HepG2 (cell line): ENCODE data around the gene VPS54. TPM values are rescaled to one million over a fixed set of nuclear protein-coding genes. Genes with fewer than 3 reads are reported as not detected.

Source experiments
- ATAC-seq: fragments of 200-7000 bp; cut with Tn5 transposase; 3 replicates; pipeline ENCODE4 v1.9.1; 2020; ENCODE audit warnings: mild to moderate bottlenecking, moderate library complexity
- BruUV-seq: library from RNA; stranded (reverse); fragments of 400-500 nt; replicated peaks from 2 replicates; lab custom pipeline; 2021; lab: Mats Ljungman, UMichigan
- CTCF ChIA-PET: fragments of 300-600 bp; formaldehyde crosslinking; extraction: SDS; loops from one replicate; lab custom pipeline; 2021; ENCODE audit warnings: low total read pairs, inconsistent platforms, low intra/inter-chr PET ratio; lab: Yijun Ruan, JAX
- POLR2A ChIA-PET: fragments of 350-600 bp; sonication (Branson Sonifier 250); formaldehyde crosslinking; loops from one replicate; lab custom pipeline; 2020; ENCODE audit warnings: antibody characterized with exemption, inconsistent platforms; lab: Yijun Ruan, JAX
- DNase-seq: peaks from one replicate; pipeline ENCODE4 v3.0.0-alpha.2; 2015; ENCODE audit warnings: low spot score
- FAIRE-seq: peaks from 3 replicates; lab custom pipeline; 2011; peaks lifted over from hg19 to GRCh38; lab: Jason Lieb, UNC
- H2AFZ ChIP-seq: one replicate; pipeline ENCODE4 v1.6.1; 2011; ENCODE audit warnings: low read length, inconsistent platforms
- H3K27ac ChIP-seq: fragments of 300-600 bp; 3 replicates; pipeline ENCODE4 v1.8.0; 2011; ENCODE audit warnings: mixed run types, mild to moderate bottlenecking, mixed read lengths, low read length, inconsistent platforms; ENCODE audit not compliant: insufficient read depth; ENCODE audit errors: extremely low read length
- H3K27me3 ChIP-seq, 2 experiments: fragments of 200-600 bp in 1 of 2; 2 replicates in 1 of 2; 3 replicates in 1 of 2; pipeline versions ENCODE4 v1.6.0 to v1.8.0; 2011; ENCODE audit warnings: low read length in 2 of 2, mild to moderate bottlenecking in 2 of 2, moderate library complexity in 2 of 2, inconsistent platforms in 1 of 2; ENCODE audit not compliant: insufficient read depth in 2 of 2, control insufficient read depth in 1 of 2
- H3K36me3 ChIP-seq, 2 experiments: fragments of 200-600 bp in 1 of 2; replicated peaks in 1 of 2; 2 replicates in 1 of 2; 3 replicates in 1 of 2; pipeline versions ENCODE4 v1.5.1 to v1.8.0; 2011; ENCODE audit warnings: low read length in 2 of 2, inconsistent platforms in 1 of 2; ENCODE audit not compliant: insufficient read depth in 2 of 2, control insufficient read depth in 1 of 2
- H3K4me1 ChIP-seq: 2 replicates; pipeline ENCODE4 v1.5.1; 2012; ENCODE audit warnings: low read length, inconsistent platforms; ENCODE audit not compliant: insufficient read depth
- H3K4me2 ChIP-seq: 2 replicates; pipeline ENCODE4 v1.6.0; 2011; ENCODE audit warnings: low read depth, low read length, inconsistent platforms
- H3K4me3 ChIP-seq, 3 experiments: fragments of 200-600 bp in 1 of 3; sonication (generic), shearing (Covaris generic) in 1 of 3; replicated peaks in 1 of 3; 2 replicates each; pipeline ENCODE4 v1.5.1; 2011 to 2016; ENCODE audit warnings: low read length in 3 of 3, inconsistent platforms in 2 of 3, low read depth in 2 of 3, mild to moderate bottlenecking in 2 of 3, control low read depth in 1 of 3, mixed read lengths in 1 of 3; ENCODE audit not compliant: insufficient read depth in 1 of 3
- H3K79me2 ChIP-seq: one replicate; pipeline ENCODE4 v1.6.1; 2011; ENCODE audit warnings: low read length, inconsistent platforms; ENCODE audit not compliant: insufficient read depth
- H3K9ac ChIP-seq: 2 replicates; pipeline ENCODE4 v1.6.0; 2011; ENCODE audit warnings: mild to moderate bottlenecking, low read depth, low read length, inconsistent platforms; ENCODE audit not compliant: insufficient read depth
- H3K9me3 ChIP-seq: 2 replicates; pipeline ENCODE4 v1.5.1; 2012; ENCODE audit warnings: mild to moderate bottlenecking, low read length
- H4K20me1 ChIP-seq: 2 replicates; pipeline ENCODE4 v1.6.0; 2011; ENCODE audit warnings: inconsistent platforms, mild to moderate bottlenecking, low read length, moderate library complexity; ENCODE audit not compliant: insufficient read depth
- ATF7-NPFF ChIP-seq: sonication (generic); formaldehyde crosslinking; IDR thresholded peaks from 2 replicates; pipeline ENCODE4 v1.8.1; 2023; ENCODE audit warnings: mild to moderate bottlenecking, low read depth, missing genetic modification reagents, moderate library complexity
- BORCS8-MEF2B ChIP-seq: sonication (generic); formaldehyde crosslinking; IDR thresholded peaks from 2 replicates; pipeline ENCODE4 v1.8.0; 2022; ENCODE audit warnings: mild to moderate bottlenecking, missing genetic modification reagents
- PLSCR1 ChIP-seq: sonication (generic); formaldehyde crosslinking; IDR thresholded peaks from 2 replicates; pipeline ENCODE4 v1.5.0; 2020; ENCODE audit warnings: missing genetic modification reagents, mild to moderate bottlenecking, borderline replicate concordance
- RFXANK ChIP-seq: IDR thresholded peaks from 2 replicates; pipeline ENCODE4 v1.6.1; 2016
- ZNF232 ChIP-seq: sonication (generic); formaldehyde crosslinking; IDR thresholded peaks from 2 replicates; pipeline ENCODE4 v1.4.0; 2020; ENCODE audit warnings: missing genetic modification reagents, borderline replicate concordance
- ZNF382 ChIP-seq: sonication (generic); formaldehyde crosslinking; IDR thresholded peaks from 2 replicates; pipeline ENCODE4 v1.5.0; 2020; ENCODE audit warnings: missing genetic modification reagents, mild to moderate bottlenecking, borderline replicate concordance
- ZNF770 ChIP-seq: sonication (generic); formaldehyde crosslinking; IDR thresholded peaks from 2 replicates; pipeline ENCODE4 v1.5.0; 2020; ENCODE audit warnings: mild to moderate bottlenecking, missing genetic modification reagents
- WGBS: methylation state at CpG from one replicate; pipeline ENCODE4 v1.1.6; 2017; ENCODE audit warnings: low lambda C conversion rate; 5-methylcytosine and 5-hydroxymethylcytosine counted together
- in situ Hi-C: cut with HindIII; loops from 2 replicates; pipeline ENCODE4 v1.10.0; 2017; ENCODE audit warnings: low pct_unique_long_range_greater_than_20kb; ENCODE audit not compliant: extremely low pct_ligation_motif_present
- intact Hi-C: fragments of 100-400 bp; cut with micrococcal nuclease; formaldehyde crosslinking; loops from one replicate; pipeline ENCODE4 v1.10.0; 2022; ENCODE audit not compliant: unreplicated experiment
- polyA plus RNA-seq, 8 experiments: library from polyadenylated mRNA; depleted of rRNA in 3 of 8; stranded (reverse) in 7 of 8; unstranded in 1 of 8; fragments of >200 nt; fragmentation: Illumina TruSeq in 4 of 8; extraction: Trizol in 4 of 8; gene quantifications; 2 replicates each; pipeline versions ENCODE4 v1.2.1 to v1.2.3, GENCODE V29; 2011 to 2016; ENCODE audit warnings: low read depth in 4 of 8, missing spikeins in 1 of 8, mixed read lengths in 1 of 8; ENCODE audit not compliant: insufficient read depth in 1 of 8
- total RNA-seq, 5 experiments: library from RNA; depleted of rRNA; stranded (reverse); fragments of >200 nt; fragmentation: Illumina TruSeq; extraction: Trizol; gene quantifications; 2 replicates each; pipeline ENCODE4 v1.2.3, GENCODE V29; 2016; ENCODE audit warnings: low read depth in 1 of 5

Gene VPS54
- total and polyA plus RNA-seq, 2 of the 13 experiments (the other 11 are each of a cell fraction or from before 2014, with no cell fraction given): 64.7 to 77.5 TPM

- H3K4me3 ChIP-seq: no peak overlapping the region
- ChIA-PET POLR2A (interaction anchor here (4.5 kb wide), 1 partner anchor 21 kb away, joined by 21 read pairs; the partner anchor contains the start of gene UGP2), CTCF (no interaction called here)
- TF ChIP-seq ZNF232 (CRISPR knock-in tag): no peak
- no peak for TF ChIP-seq PLSCR1 (CRISPR knock-in tag)
- no peak for TF ChIP-seq ATF7-NPFF (CRISPR knock-in tag)
- no peak for TF ChIP-seq ZNF770
- no peak for TF ChIP-seq RFXANK
- TF ChIP-seq BORCS8-MEF2B (CRISPR knock-in tag): no peak
- no peak for TF ChIP-seq ZNF382 (CRISPR knock-in tag)
- WGBS: 91% methylated on average over 1 of the region's 1 CpG
- no peak overlapping the region for H3K27ac ChIP-seq
- intact Hi-C loops (no loop called here), in situ Hi-C loops (no loop called here)
- DNase-seq (peak; percentile 67), FAIRE-seq (peak; percentile 47), ATAC-seq (no peak)
- H3K4me2 ChIP-seq: no peak overlapping the region
- BruUV-seq: no TSS peak
- H2AFZ ChIP-seq: no peak overlapping the region
- peaks cover 23% of the 10 kb centered on the region for H3K4me1 ChIP-seq
- H3K36me3 ChIP-seq: peaks cover 12 to 75% of the 10 kb centered on the region in 2 experiments
- H4K20me1 ChIP-seq: peaks cover 8% of the 10 kb centered on the region; the same call in 1 of the 2 replicates
- no peak overlapping the region for H3K9ac ChIP-seq
- H3K9me3 ChIP-seq: no peaks in the 10 kb centered on the region
- peaks cover 2% of the 10 kb centered on the region for H3K79me2 ChIP-seq
- H3K27me3 ChIP-seq: no peaks in the 10 kb centered on the region
Observed at GRCh38 chr2:63862806-63863205, 156.4 kb downstream of the VPS54 start.
